ENCODE data around the gene C11orf86. TPM values are rescaled to one million over a fixed set of nuclear protein-coding genes. Genes with fewer than 3 reads are reported as not detected.
"Not testable (repeated sequence)": the region's sequence is repeated elsewhere in the genome, so short reads cannot be mapped to it uniquely, and the experiment has no call there.

Gene C11orf86
- total RNA-seq, 1 donor from 2014 or later: not detected

- not testable (repeated sequence) for DNase-seq (ENCODE audit: low spot score)
Measured at GRCh38 chr11:66989360-66989759, 14.3 kb downstream of the C11orf86 start.

- no peak for DNase-seq (ENCODE audit: low spot score)
Measured at GRCh38 chr11:66992041-66992440, 16.9 kb downstream of the C11orf86 start.

- DNase-seq (ENCODE audit: low spot score): no peak
Measured at GRCh38 chr11:66996609-66997273, 21.6 kb downstream of the C11orf86 start.

GRCh38 chr11:66999555-66999954 lies 24.5 kb downstream of the C11orf86 start:
- DNase-seq (ENCODE audit: low spot score): no peak

GRCh38 chr11:67001332-67001731 lies 26.2 kb downstream of the C11orf86 start:
- no peak for DNase-seq (ENCODE audit: low spot score)

- no peak for DNase-seq (ENCODE audit: low spot score)
Measured at GRCh38 chr11:67002297-67002913, 27.3 kb downstream of the C11orf86 start.

GRCh38 chr11:67002921-67003411 lies 27.9 kb downstream of the C11orf86 start:
- DNase-seq (ENCODE audit: low spot score): no peak

GRCh38 chr11:67005200-67005599 lies 30.1 kb downstream of the C11orf86 start:
- not testable (repeated sequence) for DNase-seq (ENCODE audit: low spot score)

- no peak for DNase-seq (ENCODE audit: low spot score)
Measured at GRCh38 chr11:67006029-67006884, 31.2 kb downstream of the C11orf86 start.

GRCh38 chr11:67007126-67007525 lies 32.0 kb downstream of the C11orf86 start:
- DNase-seq (ENCODE audit: low spot score): no peak

- no peak for DNase-seq (ENCODE audit: low spot score)
Measured at GRCh38 chr11:67010296-67010905, 35.3 kb downstream of the C11orf86 start.

GRCh38 chr11:67013511-67014045 lies 38.5 kb downstream of the C11orf86 start:
- no peak for DNase-seq (ENCODE audit: low spot score)

GRCh38 chr11:67014343-67014742 lies 39.2 kb downstream of the C11orf86 start:
- no peak for DNase-seq (ENCODE audit: low spot score)

- DNase-seq (ENCODE audit: low spot score): no peak
Measured at GRCh38 chr11:67015048-67015447, 39.9 kb downstream of the C11orf86 start.

- DNase-seq (ENCODE audit: low spot score): no peak
Measured at GRCh38 chr11:67016550-67016949, 41.4 kb downstream of the C11orf86 start.

GRCh38 chr11:67020949-67021348 lies 45.8 kb downstream of the C11orf86 start:
- DNase-seq (ENCODE audit: low spot score): no peak

GRCh38 chr11:67022341-67022933 lies 47.3 kb downstream of the C11orf86 start:
- DNase-seq (ENCODE audit: low spot score): peak; percentile 69

- DNase-seq (ENCODE audit: low spot score): no peak
Measured at GRCh38 chr11:67022961-67023956, 48.2 kb downstream of the C11orf86 start, which contains the start of gene SYT12. Gene SYT12, plus strand, starts transcription at chr11:67023134. Its CDS starts 7,011 bp downstream, at chr11:67030145.

- DNase-seq (ENCODE audit: low spot score): no peak
Measured at GRCh38 chr11:67023957-67024353, 48.9 kb downstream of the C11orf86 start.

- no peak for DNase-seq (ENCODE audit: low spot score)
Measured at GRCh38 chr11:67024410-67024809, 49.3 kb downstream of the C11orf86 start.
